ENCODE results near the gene PTAR1.
"Not testable (repeated sequence)": the region's sequence is repeated elsewhere in the genome, so short reads cannot be mapped to it uniquely, and the experiment has no call there.

Gene PTAR1

GRCh38 chr9:69759421-69760277, at the start of gene PTAR1:
Gene PTAR1, minus strand, starts transcription at chr9:69760011. Its CDS starts 73 bp downstream, at chr9:69759938.
- TF ChIP-seq, protein P1, sequence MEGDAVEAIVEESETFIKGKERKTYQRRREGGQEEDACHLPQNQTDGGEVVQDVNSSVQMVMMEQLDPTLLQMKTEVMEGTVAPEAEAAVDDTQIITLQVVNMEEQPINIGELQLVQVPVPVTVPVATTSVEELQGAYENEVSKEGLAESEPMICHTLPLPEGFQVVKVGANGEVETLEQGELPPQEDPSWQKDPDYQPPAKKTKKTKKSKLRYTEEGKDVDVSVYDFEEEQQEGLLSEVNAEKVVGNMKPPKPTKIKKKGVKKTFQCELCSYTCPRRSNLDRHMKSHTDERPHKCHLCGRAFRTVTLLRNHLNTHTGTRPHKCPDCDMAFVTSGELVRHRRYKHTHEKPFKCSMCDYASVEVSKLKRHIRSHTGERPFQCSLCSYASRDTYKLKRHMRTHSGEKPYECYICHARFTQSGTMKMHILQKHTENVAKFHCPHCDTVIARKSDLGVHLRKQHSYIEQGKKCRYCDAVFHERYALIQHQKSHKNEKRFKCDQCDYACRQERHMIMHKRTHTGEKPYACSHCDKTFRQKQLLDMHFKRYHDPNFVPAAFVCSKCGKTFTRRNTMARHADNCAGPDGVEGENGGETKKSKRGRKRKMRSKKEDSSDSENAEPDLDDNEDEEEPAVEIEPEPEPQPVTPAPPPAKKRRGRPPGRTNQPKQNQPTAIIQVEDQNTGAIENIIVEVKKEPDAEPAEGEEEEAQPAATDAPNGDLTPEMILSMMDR (IDR thresholded peaks at IDR 0.05; ENCODE audit: low read depth, low read length), result no peak
- peak; percentile 79 for TF ChIP-seq POLR2A (IDR thresholded peaks at IDR 0.05; ENCODE audit: extremely low read depth, insufficient read length)
- peak within 1 kb of the TSS; percentile 87 for H3K4me3 ChIP-seq (ENCODE audit: low read depth, low read length)
- peak; percentile 89 for DNase-seq (ENCODE audit: low read depth)

- TF ChIP-seq MYC (IDR thresholded peaks at IDR 0.05; ENCODE audit: low read depth, low read length) (no peak), MAX (IDR thresholded peaks at IDR 0.05; ENCODE audit: low read depth, low read length) (no peak), POLR2A (IDR thresholded peaks at IDR 0.05; ENCODE audit: extremely low read depth, insufficient read length) (no peak)
- TF ChIP-seq, protein P1 (IDR thresholded peaks at IDR 0.05; ENCODE audit: low read depth, low read length), result no peak
- DNase-seq (ENCODE audit: low read depth), result peak; percentile 12
- H3K4me3 ChIP-seq (ENCODE audit: low read depth, low read length), result no peak overlapping the region
Observed at GRCh38 chr9:69809304-69809863, 49.6 kb upstream of the PTAR1 start.

- TF ChIP-seq, protein P1 (IDR thresholded peaks at IDR 0.05; ENCODE audit: low read depth, low read length), result no peak
- TF ChIP-seq MYC (IDR thresholded peaks at IDR 0.05; ENCODE audit: low read depth, low read length), result no peak
- TF ChIP-seq MAX (IDR thresholded peaks at IDR 0.05; ENCODE audit: low read depth, low read length), result no peak
- TF ChIP-seq POLR2A (IDR thresholded peaks at IDR 0.05; ENCODE audit: extremely low read depth, insufficient read length), result no peak
- DNase-seq (ENCODE audit: low read depth), result peak; percentile 11
- no peak overlapping the region for H3K4me3 ChIP-seq (ENCODE audit: low read depth, low read length)
Observed at GRCh38 chr9:69806627-69807026, 46.8 kb upstream of the PTAR1 start.

- TF ChIP-seq MAX (IDR thresholded peaks at IDR 0.05; ENCODE audit: low read depth, low read length) (no peak), MYC (IDR thresholded peaks at IDR 0.05; ENCODE audit: low read depth, low read length) (no peak), POLR2A (IDR thresholded peaks at IDR 0.05; ENCODE audit: extremely low read depth, insufficient read length) (no peak)
- TF ChIP-seq, protein P1 (IDR thresholded peaks at IDR 0.05; ENCODE audit: low read depth, low read length), result no peak
- no peak overlapping the region for H3K4me3 ChIP-seq (ENCODE audit: low read depth, low read length)
- peak; percentile 11 for DNase-seq (ENCODE audit: low read depth)
Observed at GRCh38 chr9:69805962-69806515, 46.2 kb upstream of the PTAR1 start.

GRCh38 chr9:69801989-69802388, 42.2 kb upstream of the PTAR1 start:
- no peak overlapping the region for H3K4me3 ChIP-seq (ENCODE audit: low read depth, low read length)
- DNase-seq (ENCODE audit: low read depth), result no peak
- TF ChIP-seq, protein P1 (IDR thresholded peaks at IDR 0.05; ENCODE audit: low read depth, low read length), result no peak
- no peak for TF ChIP-seq POLR2A (IDR thresholded peaks at IDR 0.05; ENCODE audit: extremely low read depth, insufficient read length)
- no peak for TF ChIP-seq MYC (IDR thresholded peaks at IDR 0.05; ENCODE audit: low read depth, low read length)
- no peak for TF ChIP-seq MAX (IDR thresholded peaks at IDR 0.05; ENCODE audit: low read depth, low read length)

DNA sequence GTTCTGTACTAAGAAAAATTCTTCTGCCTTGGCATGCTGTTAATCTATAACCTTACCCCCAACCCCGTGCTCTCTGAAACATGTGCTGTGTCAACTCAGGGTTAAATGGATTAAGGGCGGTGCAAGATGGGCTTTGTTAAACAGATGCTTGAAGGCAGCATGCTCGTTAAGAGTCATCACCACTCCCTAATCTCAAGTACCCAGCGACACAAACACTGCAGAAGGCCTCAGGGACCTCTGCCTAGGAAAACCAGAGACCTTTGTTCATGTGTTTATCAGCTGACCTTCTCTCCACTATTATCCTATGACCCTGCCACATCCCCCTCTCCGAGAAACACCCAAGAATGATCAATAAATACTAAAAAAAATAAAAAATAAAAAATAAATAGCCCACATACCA, 40.2 kb upstream of the PTAR1 start:
- not testable (repeated sequence) for DNase-seq (ENCODE audit: low read depth); H3K4me3 ChIP-seq (ENCODE audit: low read depth, low read length)

DNA sequence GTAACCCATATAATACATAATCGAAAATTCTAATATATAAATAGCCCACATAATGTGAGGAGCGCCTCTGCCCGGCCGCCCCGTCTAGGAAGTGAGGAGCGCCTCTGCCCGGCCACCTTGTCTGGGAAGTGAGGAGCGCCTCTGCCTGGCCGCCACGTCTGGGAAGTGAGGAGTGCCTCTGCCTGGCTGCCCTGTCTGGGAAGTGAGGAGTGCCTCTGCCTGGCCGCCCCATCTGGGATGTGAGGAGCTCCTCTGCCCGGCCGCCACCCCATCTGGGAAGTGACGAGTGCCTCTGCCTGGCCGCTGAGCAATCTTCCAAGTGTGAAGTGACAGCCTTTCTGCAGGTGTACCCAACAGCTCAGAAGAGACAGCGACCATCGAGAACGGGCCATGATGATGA, 39.7 kb upstream of the PTAR1 start:
- not testable (repeated sequence) for DNase-seq (ENCODE audit: low read depth); H3K4me3 ChIP-seq (ENCODE audit: low read depth, low read length)
